GM23248 (cell line): ENCODE results near the gene VWA1.

ENCODE experiments used
- EZH2 ChIP-seq: fragments of 200-600 bp; sonication (generic); IDR thresholded peaks from 2 replicates; pipeline ENCODE4 v1.6.1; 2018; ENCODE audit warnings: antibody characterized with exemption, mild to moderate bottlenecking; ENCODE audit not compliant: insufficient read depth, poor library complexity, severe bottlenecking
- EZH2phosphoT487 ChIP-seq: fragments of 200-600 bp; sonication (generic); IDR thresholded peaks from 2 replicates; pipeline ENCODE4 v1.6.1; 2018; ENCODE audit warnings: antibody characterized with exemption, moderate library complexity, mild to moderate bottlenecking, low read depth; ENCODE audit not compliant: insufficient read depth

DNA sequence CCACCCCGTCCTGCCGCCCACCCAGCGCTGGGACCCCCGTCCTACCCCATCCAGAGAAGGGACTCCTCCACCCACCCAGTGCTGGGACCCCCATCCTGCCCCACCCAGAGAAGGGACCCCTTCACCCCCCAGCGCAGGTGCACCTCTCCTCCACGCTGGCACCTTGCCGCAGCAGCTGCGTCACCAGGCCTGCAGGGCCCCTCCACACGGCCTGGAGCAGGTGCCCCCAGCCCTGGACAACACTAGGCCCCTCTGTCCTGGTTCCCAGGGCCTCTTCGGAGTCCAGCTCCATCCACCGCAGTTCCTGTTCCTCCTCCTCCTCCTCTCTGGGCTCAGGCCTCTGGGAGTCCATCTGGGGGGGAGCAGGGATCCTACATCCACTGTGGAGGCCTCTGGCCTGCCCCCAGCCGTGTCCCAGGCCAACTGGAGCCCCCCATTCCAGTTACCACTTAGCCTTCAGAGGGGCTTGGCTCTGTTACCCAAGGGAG lies 14.8 kb upstream of the VWA1 start:
- no peak for TF ChIP-seq EZH2phosphoT487
- no peak for TF ChIP-seq EZH2
